Measurements from ENCODE around the gene PRKCB.

Gene PRKCB

GRCh38 chr16:23879735-23880373 lies 44.1 kb downstream of the PRKCB start:
- TF ChIP-seq, protein P1, sequence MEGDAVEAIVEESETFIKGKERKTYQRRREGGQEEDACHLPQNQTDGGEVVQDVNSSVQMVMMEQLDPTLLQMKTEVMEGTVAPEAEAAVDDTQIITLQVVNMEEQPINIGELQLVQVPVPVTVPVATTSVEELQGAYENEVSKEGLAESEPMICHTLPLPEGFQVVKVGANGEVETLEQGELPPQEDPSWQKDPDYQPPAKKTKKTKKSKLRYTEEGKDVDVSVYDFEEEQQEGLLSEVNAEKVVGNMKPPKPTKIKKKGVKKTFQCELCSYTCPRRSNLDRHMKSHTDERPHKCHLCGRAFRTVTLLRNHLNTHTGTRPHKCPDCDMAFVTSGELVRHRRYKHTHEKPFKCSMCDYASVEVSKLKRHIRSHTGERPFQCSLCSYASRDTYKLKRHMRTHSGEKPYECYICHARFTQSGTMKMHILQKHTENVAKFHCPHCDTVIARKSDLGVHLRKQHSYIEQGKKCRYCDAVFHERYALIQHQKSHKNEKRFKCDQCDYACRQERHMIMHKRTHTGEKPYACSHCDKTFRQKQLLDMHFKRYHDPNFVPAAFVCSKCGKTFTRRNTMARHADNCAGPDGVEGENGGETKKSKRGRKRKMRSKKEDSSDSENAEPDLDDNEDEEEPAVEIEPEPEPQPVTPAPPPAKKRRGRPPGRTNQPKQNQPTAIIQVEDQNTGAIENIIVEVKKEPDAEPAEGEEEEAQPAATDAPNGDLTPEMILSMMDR (IDR thresholded peaks at IDR 0.05; ENCODE audit: low read depth, low read length), result no peak
- DNase-seq (ENCODE audit: low read depth, low spot score), result no peak
- in situ Hi-C loops (cut with HindIII; ENCODE audit: low sequenced_read_pairs), result no loop called here
- H3K4me3 ChIP-seq (ENCODE audit: low read depth, low read length), result no peak overlapping the region

DNA sequence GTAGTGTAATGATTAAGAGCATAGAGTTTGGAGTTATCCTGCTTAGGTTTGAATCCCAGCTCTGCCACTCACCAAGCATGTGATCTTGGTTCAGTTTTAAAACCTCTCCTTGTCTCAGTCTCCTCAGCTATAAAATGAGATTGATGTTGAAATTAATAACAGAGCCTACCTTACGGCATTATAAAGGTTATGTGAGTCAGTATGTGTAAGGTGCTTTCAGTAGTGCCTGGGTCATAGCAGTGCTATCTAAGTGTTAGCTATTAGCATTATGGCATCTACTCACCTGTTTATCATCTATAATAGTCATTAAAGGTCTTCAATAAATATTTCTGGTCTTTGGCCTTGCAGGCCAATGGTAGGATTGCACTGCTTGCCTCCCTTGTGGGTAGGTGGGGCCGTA lies 53.4 kb downstream of the PRKCB start:
- DNase-seq (ENCODE audit: low read depth, low spot score), result no peak
- H3K4me3 ChIP-seq (ENCODE audit: low read depth, low read length), result no peak overlapping the region
- in situ Hi-C loops (cut with HindIII; ENCODE audit: low sequenced_read_pairs), result no loop called here
- TF ChIP-seq, protein P1 (IDR thresholded peaks at IDR 0.05; ENCODE audit: low read depth, low read length), result no peak

DNA sequence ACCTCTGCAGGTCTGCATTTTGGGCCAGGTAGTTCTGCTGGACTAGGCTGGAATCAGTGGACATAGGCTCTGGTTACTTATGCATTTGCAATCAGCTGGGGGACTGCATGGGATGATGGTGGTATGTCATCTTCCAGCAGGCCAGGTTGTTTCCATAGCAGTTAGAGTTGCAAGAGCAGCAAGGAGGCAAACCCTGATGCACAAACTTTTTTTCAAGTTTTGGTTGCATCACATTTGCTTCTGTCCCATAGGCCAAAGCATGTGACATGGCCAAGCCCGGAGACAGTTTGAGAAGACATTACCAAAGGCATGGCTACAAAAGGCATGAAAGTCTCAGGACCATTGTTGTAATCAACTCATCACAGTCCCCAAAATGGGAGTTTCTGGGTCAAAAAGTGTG lies 58.2 kb downstream of the PRKCB start:
- TF ChIP-seq, protein P1 (IDR thresholded peaks at IDR 0.05; ENCODE audit: low read depth, low read length), result no peak
- in situ Hi-C loops (cut with HindIII; ENCODE audit: low sequenced_read_pairs), result no loop called here
- H3K4me3 ChIP-seq (ENCODE audit: low read depth, low read length), result no peak overlapping the region
- DNase-seq (ENCODE audit: low read depth, low spot score), result no peak

DNA sequence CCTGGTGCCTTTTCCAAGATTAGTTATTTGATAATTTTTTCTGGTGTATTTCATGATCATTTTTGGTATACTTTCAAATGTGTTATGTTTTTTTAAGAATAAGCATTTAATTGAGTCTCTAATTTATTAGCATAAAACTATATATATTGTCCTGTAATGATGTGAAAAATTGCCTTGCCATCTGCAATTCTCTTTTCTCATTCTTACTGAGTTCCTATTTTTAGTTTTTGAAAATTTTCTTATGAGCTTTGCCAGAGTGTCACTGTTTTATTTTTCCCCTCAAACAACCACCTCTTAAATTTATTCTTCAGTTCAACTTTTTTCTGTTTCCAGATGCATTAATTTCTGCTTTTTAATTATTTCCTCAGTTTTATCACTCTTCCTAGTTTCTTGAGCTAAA lies 59.3 kb downstream of the PRKCB start:
- DNase-seq (ENCODE audit: low read depth, low spot score), result no peak
- in situ Hi-C loops (cut with HindIII; ENCODE audit: low sequenced_read_pairs), result no loop called here
- TF ChIP-seq, protein P1 (IDR thresholded peaks at IDR 0.05; ENCODE audit: low read depth, low read length), result no peak
- H3K4me3 ChIP-seq (ENCODE audit: low read depth, low read length), result no peak overlapping the region

GRCh38 chr16:23896832-23897821 lies 61.3 kb downstream of the PRKCB start:
- TF ChIP-seq, protein P1 (IDR thresholded peaks at IDR 0.05; ENCODE audit: low read depth, low read length), result no peak
- DNase-seq (ENCODE audit: low read depth, low spot score), result no peak
- in situ Hi-C loops (cut with HindIII; ENCODE audit: low sequenced_read_pairs), result no loop called here
- no peak overlapping the region for H3K4me3 ChIP-seq (ENCODE audit: low read depth, low read length)

GRCh38 chr16:23898682-23899430 lies 63.1 kb downstream of the PRKCB start:
- H3K4me3 ChIP-seq (ENCODE audit: low read depth, low read length), result no peak overlapping the region
- in situ Hi-C loops (cut with HindIII; ENCODE audit: low sequenced_read_pairs), result no loop called here
- no peak for DNase-seq (ENCODE audit: low read depth, low spot score)
- TF ChIP-seq, protein P1 (IDR thresholded peaks at IDR 0.05; ENCODE audit: low read depth, low read length), result no peak

Data from astrocyte of the spinal cord (primary cell).